ENCODE data around the gene TPSB2.
"Not testable (repeated sequence)": the region's sequence is repeated elsewhere in the genome, so short reads cannot be mapped to it uniquely, and the experiment has no call there.

Gene TPSB2

DNA sequence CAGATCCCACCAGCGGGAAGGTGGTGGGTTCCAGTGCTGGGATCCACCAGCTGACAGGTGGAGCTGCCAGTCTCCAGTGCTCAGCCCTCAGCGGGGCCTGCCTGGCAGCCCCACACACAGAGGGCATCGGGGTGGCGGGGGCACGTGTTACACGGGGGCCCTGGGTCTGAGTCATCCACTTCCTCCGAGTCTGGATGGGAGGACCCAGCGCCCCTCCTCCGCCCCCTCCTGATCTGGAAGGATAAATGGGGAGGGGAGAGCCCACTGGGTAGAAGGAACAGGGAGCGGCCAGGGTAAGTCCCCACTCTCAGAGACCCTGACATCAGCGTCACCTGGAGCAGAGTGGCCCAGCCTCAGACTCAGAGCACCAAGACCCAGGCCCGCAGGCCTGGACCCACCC lies 10.5 kb upstream of the TPSB2 start, which contains the start of gene TPSAB1:
TSS of gene TPSAB1 (plus strand) at position 270 of the 400 bp plus-strand sequence. CDS start 234 bp downstream, outside the sequence.
- not testable (repeated sequence) for H3K4me1 ChIP-seq (ENCODE audit: insufficient read depth, low read length); DNase-seq; ATAC-seq (ENCODE audit: insufficient read depth, low read depth); H4K20me1 ChIP-seq (ENCODE audit: insufficient read depth, low read length); H3K4me2 ChIP-seq (ENCODE audit: insufficient read depth, low read length); H3K79me2 ChIP-seq (ENCODE audit: insufficient read depth, low read length); H3K9me3 ChIP-seq (ENCODE audit: insufficient read depth, low read length, severe bottlenecking); H3K27ac ChIP-seq (ENCODE audit: low read length); H3K36me3 ChIP-seq (ENCODE audit: insufficient read depth, low read length); H2AFZ ChIP-seq (ENCODE audit: low read depth, low read length); H3K27me3 ChIP-seq (ENCODE audit: insufficient read depth, low read length, poor library complexity); H3K4me3 ChIP-seq (ENCODE audit: low read depth in 1 of 2, low read length in 2 of 2); H3K9ac ChIP-seq (ENCODE audit: low read depth, low read length)

DNA sequence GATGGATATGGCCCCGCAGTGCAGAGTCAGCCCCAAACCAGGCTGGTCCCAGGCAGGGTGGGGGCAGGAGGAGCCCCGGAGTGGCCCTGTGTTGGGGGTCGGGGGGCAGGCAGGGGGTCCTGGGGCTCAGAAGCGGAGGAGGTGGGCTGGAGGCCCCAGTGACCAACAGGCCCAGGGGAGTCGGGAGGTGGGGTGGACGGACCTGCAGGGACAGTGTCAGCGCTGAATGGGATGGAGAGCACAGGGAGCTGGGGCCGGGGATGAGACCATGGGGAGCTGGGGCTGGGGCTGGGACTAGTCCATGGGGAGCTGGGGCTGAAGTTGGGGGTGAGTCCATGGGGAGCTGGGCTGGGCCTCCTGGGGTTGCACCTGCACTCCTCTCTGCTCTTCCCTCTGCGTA lies 9.6 kb upstream of the TPSB2 start:
- not testable (repeated sequence) for ATAC-seq (ENCODE audit: insufficient read depth, low read depth); H3K9me3 ChIP-seq (ENCODE audit: insufficient read depth, low read length, severe bottlenecking); H3K4me1 ChIP-seq (ENCODE audit: insufficient read depth, low read length); H3K4me3 ChIP-seq (ENCODE audit: low read depth in 1 of 2, low read length in 2 of 2); H3K27me3 ChIP-seq (ENCODE audit: insufficient read depth, low read length, poor library complexity); DNase-seq; H3K36me3 ChIP-seq (ENCODE audit: insufficient read depth, low read length); H3K9ac ChIP-seq (ENCODE audit: low read depth, low read length); H3K4me2 ChIP-seq (ENCODE audit: insufficient read depth, low read length); H4K20me1 ChIP-seq (ENCODE audit: insufficient read depth, low read length); H2AFZ ChIP-seq (ENCODE audit: low read depth, low read length); H3K27ac ChIP-seq (ENCODE audit: low read length); H3K79me2 ChIP-seq (ENCODE audit: insufficient read depth, low read length)

DNA sequence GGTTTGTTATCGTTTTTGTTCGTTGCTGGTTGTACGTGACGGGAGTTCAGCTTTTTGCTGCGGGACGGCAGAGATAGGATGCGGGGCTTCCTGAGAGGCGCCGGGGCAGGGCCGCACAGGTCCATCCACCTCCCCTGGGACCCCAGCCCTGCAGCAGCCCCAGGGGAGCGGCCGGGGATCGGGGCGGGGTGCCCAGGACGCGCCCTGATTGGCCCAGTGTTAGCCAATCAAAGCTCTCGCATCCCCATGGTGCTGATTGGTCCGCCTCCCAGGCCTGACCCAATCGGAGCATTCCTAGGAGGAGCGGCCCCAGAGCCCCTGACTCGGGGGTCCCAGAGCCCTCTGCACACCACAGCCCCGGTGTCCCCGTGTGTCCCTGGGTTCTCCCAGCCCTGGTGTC lies 8.9 kb upstream of the TPSB2 start:
- not testable (repeated sequence) for DNase-seq; H3K27me3 ChIP-seq (ENCODE audit: insufficient read depth, low read length, poor library complexity); H3K4me2 ChIP-seq (ENCODE audit: insufficient read depth, low read length); H3K4me3 ChIP-seq (ENCODE audit: low read depth in 1 of 2, low read length in 2 of 2); H3K79me2 ChIP-seq (ENCODE audit: insufficient read depth, low read length); ATAC-seq (ENCODE audit: insufficient read depth, low read depth); H2AFZ ChIP-seq (ENCODE audit: low read depth, low read length); H3K9ac ChIP-seq (ENCODE audit: low read depth, low read length); H3K27ac ChIP-seq (ENCODE audit: low read length); H4K20me1 ChIP-seq (ENCODE audit: insufficient read depth, low read length); H3K4me1 ChIP-seq (ENCODE audit: insufficient read depth, low read length); H3K9me3 ChIP-seq (ENCODE audit: insufficient read depth, low read length, severe bottlenecking); H3K36me3 ChIP-seq (ENCODE audit: insufficient read depth, low read length)

DNA sequence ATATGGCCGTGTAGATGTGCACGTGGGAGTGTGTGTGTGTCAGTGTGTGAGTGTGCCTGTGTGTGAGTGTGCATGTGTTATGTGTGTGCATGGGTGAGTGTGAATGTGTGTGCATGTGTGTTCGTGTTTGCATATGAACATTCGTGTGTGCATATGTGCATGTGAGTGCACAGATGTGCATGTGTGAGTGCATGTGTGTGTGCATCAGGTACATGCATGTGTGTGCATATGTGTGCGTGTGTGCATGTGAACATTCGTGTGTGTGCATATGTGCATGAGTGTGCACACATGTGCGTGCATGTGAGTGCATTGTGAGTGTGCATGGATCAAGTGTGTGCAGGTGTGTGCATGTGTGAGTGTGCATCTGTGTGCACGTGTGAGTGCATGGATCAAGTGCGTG lies 8.0 kb upstream of the TPSB2 start:
- Histone ChIP-seq H3K27me3 (ENCODE audit: insufficient read depth, low read length, poor library complexity) (no peaks in the 10 kb centered on the region), H3K36me3 (ENCODE audit: insufficient read depth, low read length) (no peaks in the 10 kb centered on the region), H3K4me3 (ENCODE audit: low read depth in 1 of 2, low read length in 2 of 2) (no peak overlapping the region), H3K4me1 (ENCODE audit: insufficient read depth, low read length) (no peaks in the 10 kb centered on the region), H3K27ac (ENCODE audit: low read length) (no peak overlapping the region), H3K79me2 (ENCODE audit: insufficient read depth, low read length) (no peaks in the 10 kb centered on the region), H2AFZ (ENCODE audit: low read depth, low read length) (no peak overlapping the region), H3K9ac (ENCODE audit: low read depth, low read length) (no peak overlapping the region), H3K9me3 (ENCODE audit: insufficient read depth, low read length, severe bottlenecking) (no peaks in the 10 kb centered on the region), H4K20me1 (ENCODE audit: insufficient read depth, low read length) (no peaks in the 10 kb centered on the region), H3K4me2 (ENCODE audit: insufficient read depth, low read length) (no peak overlapping the region)
- DNase-seq (no peak), ATAC-seq (ENCODE audit: insufficient read depth, low read depth) (no peak)
- TF ChIP-seq, protein P1, sequence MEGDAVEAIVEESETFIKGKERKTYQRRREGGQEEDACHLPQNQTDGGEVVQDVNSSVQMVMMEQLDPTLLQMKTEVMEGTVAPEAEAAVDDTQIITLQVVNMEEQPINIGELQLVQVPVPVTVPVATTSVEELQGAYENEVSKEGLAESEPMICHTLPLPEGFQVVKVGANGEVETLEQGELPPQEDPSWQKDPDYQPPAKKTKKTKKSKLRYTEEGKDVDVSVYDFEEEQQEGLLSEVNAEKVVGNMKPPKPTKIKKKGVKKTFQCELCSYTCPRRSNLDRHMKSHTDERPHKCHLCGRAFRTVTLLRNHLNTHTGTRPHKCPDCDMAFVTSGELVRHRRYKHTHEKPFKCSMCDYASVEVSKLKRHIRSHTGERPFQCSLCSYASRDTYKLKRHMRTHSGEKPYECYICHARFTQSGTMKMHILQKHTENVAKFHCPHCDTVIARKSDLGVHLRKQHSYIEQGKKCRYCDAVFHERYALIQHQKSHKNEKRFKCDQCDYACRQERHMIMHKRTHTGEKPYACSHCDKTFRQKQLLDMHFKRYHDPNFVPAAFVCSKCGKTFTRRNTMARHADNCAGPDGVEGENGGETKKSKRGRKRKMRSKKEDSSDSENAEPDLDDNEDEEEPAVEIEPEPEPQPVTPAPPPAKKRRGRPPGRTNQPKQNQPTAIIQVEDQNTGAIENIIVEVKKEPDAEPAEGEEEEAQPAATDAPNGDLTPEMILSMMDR (IDR thresholded peaks at IDR 0.05; ENCODE audit: borderline replicate concordance, extremely low read depth, low read length, poor library complexity, severe bottlenecking) = no peak
- no peak for TF ChIP-seq EZH2 (IDR thresholded peaks at IDR 0.05; ENCODE audit: borderline replicate concordance, low read depth, low read length, severe bottlenecking)

DNA sequence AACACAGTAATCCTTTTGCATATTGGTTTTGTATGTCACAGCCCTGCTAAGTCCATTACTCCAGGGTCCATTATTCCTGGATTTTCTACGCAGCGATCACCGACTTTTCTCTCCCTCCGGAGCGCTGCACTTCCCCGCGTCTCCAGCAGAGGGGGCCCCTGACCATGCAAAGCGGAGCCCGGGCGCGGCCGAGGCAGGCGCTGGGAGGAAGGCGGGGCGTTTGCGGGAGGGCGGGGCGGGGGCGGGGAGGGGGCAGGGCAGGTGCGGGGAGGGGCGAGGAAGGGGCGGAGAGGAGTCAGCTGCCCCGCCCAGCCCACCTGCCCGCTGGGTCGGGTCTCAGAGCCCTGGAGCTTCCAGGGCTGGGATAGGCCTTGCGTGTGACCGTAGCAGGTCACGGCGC lies 6.7 kb upstream of the TPSB2 start:
- not testable (repeated sequence) for H3K79me2 ChIP-seq (ENCODE audit: insufficient read depth, low read length); H3K9ac ChIP-seq (ENCODE audit: low read depth, low read length); DNase-seq; H3K9me3 ChIP-seq (ENCODE audit: insufficient read depth, low read length, severe bottlenecking); H3K27ac ChIP-seq (ENCODE audit: low read length); H3K4me1 ChIP-seq (ENCODE audit: insufficient read depth, low read length); H3K27me3 ChIP-seq (ENCODE audit: insufficient read depth, low read length, poor library complexity); H3K4me2 ChIP-seq (ENCODE audit: insufficient read depth, low read length); H4K20me1 ChIP-seq (ENCODE audit: insufficient read depth, low read length); H2AFZ ChIP-seq (ENCODE audit: low read depth, low read length); H3K36me3 ChIP-seq (ENCODE audit: insufficient read depth, low read length); H3K4me3 ChIP-seq (ENCODE audit: low read depth in 1 of 2, low read length in 2 of 2)
- peak; percentile 78 for ATAC-seq (ENCODE audit: insufficient read depth, low read depth)

DNA sequence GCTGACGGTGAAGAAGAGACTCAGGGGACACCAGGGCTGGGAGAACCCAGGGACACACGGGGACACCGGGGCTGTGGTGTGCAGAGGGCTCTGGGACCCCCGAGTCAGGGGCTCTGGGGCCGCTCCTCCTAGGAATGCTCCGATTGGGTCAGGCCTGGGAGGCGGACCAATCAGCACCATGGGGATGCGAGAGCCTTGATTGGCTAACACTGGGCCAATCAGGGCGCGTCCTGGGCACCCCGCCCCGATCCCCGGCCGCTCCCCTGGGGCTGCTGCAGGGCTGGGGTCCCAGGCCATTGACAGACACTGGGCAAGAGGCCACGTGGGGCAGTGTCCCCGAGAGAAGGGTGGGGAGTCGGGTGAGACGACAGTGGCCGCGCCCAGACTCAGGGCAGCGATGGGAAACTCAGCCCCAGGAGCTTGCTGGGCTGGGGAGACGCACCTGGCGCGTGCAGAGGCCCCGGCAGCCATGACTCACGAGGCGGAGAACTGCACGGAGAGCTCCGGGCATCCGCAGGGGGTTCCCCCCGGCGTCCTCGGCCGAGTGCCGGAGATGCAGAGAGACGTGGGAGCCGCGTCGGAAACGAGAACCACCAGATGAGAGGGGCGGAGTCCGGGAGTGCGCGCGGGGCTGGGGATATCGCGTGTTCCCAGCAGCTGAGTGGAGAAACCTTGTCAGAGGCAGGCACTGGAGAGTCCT lies 2.2 kb upstream of the TPSB2 start:
- H3K9ac ChIP-seq (ENCODE audit: low read depth, low read length); H3K79me2 ChIP-seq (ENCODE audit: insufficient read depth, low read length); H3K4me3 ChIP-seq (ENCODE audit: low read depth in 1 of 2, low read length in 2 of 2); H2AFZ ChIP-seq (ENCODE audit: low read depth, low read length); H3K4me2 ChIP-seq (ENCODE audit: insufficient read depth, low read length); H3K27me3 ChIP-seq (ENCODE audit: insufficient read depth, low read length, poor library complexity); H4K20me1 ChIP-seq (ENCODE audit: insufficient read depth, low read length); H3K9me3 ChIP-seq (ENCODE audit: insufficient read depth, low read length, severe bottlenecking); H3K4me1 ChIP-seq (ENCODE audit: insufficient read depth, low read length); H3K27ac ChIP-seq (ENCODE audit: low read length); DNase-seq; H3K36me3 ChIP-seq (ENCODE audit: insufficient read depth, low read length): not testable (repeated sequence)
- ATAC-seq (ENCODE audit: insufficient read depth, low read depth) = 0 out of 3 replicates have a peak, but pooled peaks have one; percentile 39

DNA sequence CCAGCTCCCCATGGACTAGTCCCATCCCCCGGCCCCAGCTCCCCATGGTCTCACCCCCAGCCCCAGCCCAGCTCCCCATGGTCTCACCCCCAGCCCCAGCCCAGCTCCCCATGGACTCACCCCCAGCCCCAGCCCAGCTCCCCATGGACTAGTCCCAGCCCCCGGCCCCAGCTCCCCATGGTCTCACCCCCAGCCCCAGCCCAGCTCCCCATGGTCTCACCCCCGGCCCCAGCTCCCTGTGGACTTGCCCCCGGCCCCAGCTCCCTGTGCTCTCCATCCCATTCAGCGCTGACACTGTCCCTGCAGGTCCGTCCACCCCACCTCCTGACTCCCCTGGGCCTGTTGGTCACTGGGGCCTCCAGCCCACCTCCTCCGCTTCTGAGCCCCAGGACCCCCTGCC lies 1.3 kb upstream of the TPSB2 start:
- H3K9me3 ChIP-seq (ENCODE audit: insufficient read depth, low read length, severe bottlenecking); H3K27ac ChIP-seq (ENCODE audit: low read length); H3K27me3 ChIP-seq (ENCODE audit: insufficient read depth, low read length, poor library complexity); H3K36me3 ChIP-seq (ENCODE audit: insufficient read depth, low read length); H3K79me2 ChIP-seq (ENCODE audit: insufficient read depth, low read length); H4K20me1 ChIP-seq (ENCODE audit: insufficient read depth, low read length); H2AFZ ChIP-seq (ENCODE audit: low read depth, low read length); H3K4me1 ChIP-seq (ENCODE audit: insufficient read depth, low read length); H3K4me2 ChIP-seq (ENCODE audit: insufficient read depth, low read length); H3K4me3 ChIP-seq (ENCODE audit: low read depth in 1 of 2, low read length in 2 of 2); ATAC-seq (ENCODE audit: insufficient read depth, low read depth); DNase-seq; H3K9ac ChIP-seq (ENCODE audit: low read depth, low read length): not testable (repeated sequence)
